ENCODE measurements around the gene ALPI. TPM values are rescaled to one million over a fixed set of nuclear protein-coding genes. Genes with fewer than 3 reads are reported as not detected.

The ALPI gene
- total and polyA plus RNA-seq, 10 of the 15 experiments (the other 5 are each of a cell fraction or from before 2014, with no cell fraction given), result not detected

DNA sequence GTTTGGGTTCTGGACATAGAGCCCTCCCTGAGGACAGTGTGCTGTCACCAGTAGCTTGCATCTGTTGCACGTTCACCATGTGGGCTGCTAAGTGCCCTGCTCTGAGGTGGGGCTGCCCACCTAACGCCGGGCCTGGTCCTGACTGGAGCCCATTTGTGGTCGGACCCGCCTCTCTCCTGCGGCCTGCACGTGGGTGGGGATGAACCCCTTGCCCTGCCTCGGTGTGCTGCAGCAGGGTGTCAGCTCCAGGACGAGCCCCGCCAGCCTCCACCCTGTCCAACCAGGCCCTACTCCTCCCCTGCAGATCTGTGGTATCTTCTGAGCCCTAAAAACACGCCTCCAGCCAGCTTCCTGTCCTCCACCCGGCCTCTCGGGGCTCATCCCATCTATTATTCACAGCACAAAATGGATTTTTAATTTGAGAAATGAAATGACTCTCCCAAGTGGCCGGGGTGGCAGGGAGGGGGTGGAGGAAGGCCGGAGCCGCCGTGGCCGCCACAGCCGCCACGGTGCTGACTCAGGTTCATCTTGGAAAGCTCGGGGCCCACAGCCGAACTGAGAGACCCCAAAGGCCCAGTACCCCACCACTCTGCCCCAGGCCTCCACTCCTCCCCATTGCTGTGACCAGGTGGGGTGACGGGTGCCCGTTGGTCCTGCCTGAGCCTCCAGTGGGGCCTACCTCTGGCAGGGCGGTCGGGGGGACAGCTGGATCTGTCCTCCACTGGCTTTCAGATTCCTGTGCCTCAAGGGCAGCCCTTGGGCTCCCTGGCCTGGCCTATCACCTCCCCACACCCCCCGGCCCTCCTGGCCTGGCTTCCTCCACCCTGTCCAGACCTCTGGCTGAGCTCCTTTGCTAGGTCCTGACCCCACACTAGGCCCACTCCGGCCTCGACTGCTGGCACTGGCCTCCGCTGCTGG lies 34.5 kb downstream of the ALPI start:
- FAIRE-seq, result no peak
- in situ Hi-C loops (cut with MboI) (no loop called here), intact Hi-C loops (cut with micrococcal nuclease; ENCODE audit: unreplicated experiment) (no loop called here)
- Histone ChIP-seq H3K79me2 (ENCODE audit: control insufficient read depth, insufficient read depth, low read length) (no peaks in the 10 kb centered on the region), H3K4me3 (no peak overlapping the region), H3K4me2 (ENCODE audit: control insufficient read depth, insufficient read depth) (no peak overlapping the region), H3K36me3 (ENCODE audit: control insufficient read depth in 2 of 2, insufficient read depth in 2 of 2, low read length in 1 of 2) (no peaks in the 10 kb centered on the region), H3K4me1 (ENCODE audit: control insufficient read depth, insufficient read depth, low read length) (no peaks in the 10 kb centered on the region), H3K27ac (ENCODE audit: control insufficient read depth, insufficient read depth) (no peak overlapping the region), H3K9ac (ENCODE audit: control insufficient read depth, insufficient read depth, low read length) (no peak overlapping the region), H3K27me3 (replicated peaks in 1 of 2; ENCODE audit: control insufficient read depth in 2 of 2, insufficient read depth in 2 of 2, low read length in 1 of 2) (peaks cover 0 to 14% of the 10 kb centered on the region in 2 experiments; a peak in 3 of 4 replicates), H2AFZ (ENCODE audit: control insufficient read depth, low read depth, low read length) (no peak overlapping the region), H3K9me3 (replicated peaks; ENCODE audit: control insufficient read depth, insufficient read depth, low read length) (no peaks in the 10 kb centered on the region), H4K20me1 (ENCODE audit: control insufficient read depth, insufficient read depth) (no peaks in the 10 kb centered on the region)
- ChIA-PET CTCF (no interaction called here), SMC1A (ENCODE audit: uncharacterized antibody, unreplicated experiment) (no interaction called here), RAD21 (ENCODE audit: unreplicated experiment) (no interaction called here), POLR2A (no interaction called here)
- TF ChIP-seq EED (IDR thresholded peaks at IDR 0.05; ENCODE audit: low read depth) (no peak), RAD21 (IDR thresholded peaks at IDR 0.05; ENCODE audit: insufficient read depth, low read depth, low read length) (no peak), ZNF622 (IDR thresholded peaks at IDR 0.05) (no peak)
- BruUV-seq (replicated peaks), result no TSS peak
- no peak for ATAC-seq
- no peak for DNase-seq (ENCODE audit: low read depth, low spot score)
- 19% methylated on average over 30 of the region's 30 CpGs for WGBS (ENCODE audit: insufficient coverage, insufficient replicate concordance, low lambda C conversion rate, missing lambda C conversion rate)

DNA sequence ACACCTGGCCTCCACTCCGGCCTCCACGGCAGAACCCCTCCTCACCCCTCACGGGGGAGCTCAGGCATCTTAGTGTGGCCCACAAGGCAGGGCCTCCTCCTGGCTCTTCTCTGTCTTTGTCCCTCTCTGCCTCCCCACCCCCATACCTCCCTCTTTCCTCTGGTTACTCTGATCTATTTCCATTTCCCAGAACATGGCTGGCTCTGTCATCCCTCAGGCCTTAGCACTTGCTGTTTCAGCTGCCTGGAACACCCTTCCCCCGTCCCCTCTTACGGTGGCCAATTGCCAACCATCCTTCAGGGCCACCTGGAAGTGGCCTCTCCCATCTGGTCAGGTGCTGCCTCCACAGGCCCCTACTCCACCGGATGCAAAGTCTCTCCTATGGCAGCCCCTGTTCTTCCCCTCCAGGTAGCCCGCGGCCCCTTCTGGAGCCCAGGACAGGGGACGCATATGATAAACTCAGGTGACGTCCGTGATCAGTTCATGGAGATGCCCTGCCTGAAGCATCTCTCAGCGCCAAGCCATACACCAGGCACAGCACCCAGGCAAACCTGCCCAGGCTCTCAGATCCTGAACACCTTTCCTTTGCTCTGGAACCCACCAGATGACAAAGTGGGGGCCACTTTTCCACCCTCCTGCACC lies 35.3 kb downstream of the ALPI start:
- peaks cover 0 to 14% of the 10 kb centered on the region in 2 experiments; a peak in 3 of 4 replicates for H3K27me3 ChIP-seq (replicated peaks in 1 of 2; ENCODE audit: control insufficient read depth in 2 of 2, insufficient read depth in 2 of 2, low read length in 1 of 2)
- intact Hi-C loops (cut with micrococcal nuclease; ENCODE audit: unreplicated experiment), result no loop called here
- WGBS (ENCODE audit: insufficient coverage, insufficient replicate concordance, low lambda C conversion rate, missing lambda C conversion rate), result 43% methylated on average over 12 of the region's 12 CpGs
- RAD21 ChIA-PET (ENCODE audit: unreplicated experiment), result no interaction called here
- SMC1A ChIA-PET (ENCODE audit: uncharacterized antibody, unreplicated experiment), result no interaction called here
- no peaks in the 10 kb centered on the region for H3K4me1 ChIP-seq (ENCODE audit: control insufficient read depth, insufficient read depth, low read length)
- DNase-seq (ENCODE audit: low read depth, low spot score) (no peak), ATAC-seq (no peak), FAIRE-seq (no peak)
- H3K9me3 ChIP-seq (replicated peaks; ENCODE audit: control insufficient read depth, insufficient read depth, low read length), result no peaks in the 10 kb centered on the region
- no peak overlapping the region for H3K4me2 ChIP-seq (ENCODE audit: control insufficient read depth, insufficient read depth)
- no TSS peak for BruUV-seq (replicated peaks)
- H3K9ac ChIP-seq (ENCODE audit: control insufficient read depth, insufficient read depth, low read length), result no peak overlapping the region
- no peak overlapping the region for H2AFZ ChIP-seq (ENCODE audit: control insufficient read depth, low read depth, low read length)
- in situ Hi-C loops (cut with MboI), result no loop called here
- POLR2A ChIA-PET, result no interaction called here
- H3K4me3 ChIP-seq, result no peak overlapping the region
- no peaks in the 10 kb centered on the region for H4K20me1 ChIP-seq (ENCODE audit: control insufficient read depth, insufficient read depth)
- CTCF ChIA-PET, result no interaction called here
- no peak overlapping the region for H3K27ac ChIP-seq (ENCODE audit: control insufficient read depth, insufficient read depth)
- no peaks in the 10 kb centered on the region for H3K79me2 ChIP-seq (ENCODE audit: control insufficient read depth, insufficient read depth, low read length)
- H3K36me3 ChIP-seq (ENCODE audit: control insufficient read depth in 2 of 2, insufficient read depth in 2 of 2, low read length in 1 of 2), result no peaks in the 10 kb centered on the region
- no peak for TF ChIP-seq ATF3 (IDR thresholded peaks at IDR 0.05; ENCODE audit: borderline replicate concordance, extremely low read depth, low read depth, low read length)
- no peak for TF ChIP-seq TCF3 (IDR thresholded peaks at IDR 0.05; ENCODE audit: borderline replicate concordance, insufficient read depth, low read depth, low read length)
- no peak for TF ChIP-seq RFX5 (IDR thresholded peaks at IDR 0.05; ENCODE audit: low read depth, low read length)
- TF ChIP-seq PAX5 (IDR thresholded peaks at IDR 0.05; ENCODE audit: borderline replicate concordance, low read depth, low read length), result no peak
- no peak for TF ChIP-seq POLR2AphosphoS5 (IDR thresholded peaks at IDR 0.05; ENCODE audit: low read length)
- no peak for TF ChIP-seq MEF2A (IDR thresholded peaks at IDR 0.05; ENCODE audit: insufficient read depth, low read depth, low read length)
- TF ChIP-seq, protein P1, sequence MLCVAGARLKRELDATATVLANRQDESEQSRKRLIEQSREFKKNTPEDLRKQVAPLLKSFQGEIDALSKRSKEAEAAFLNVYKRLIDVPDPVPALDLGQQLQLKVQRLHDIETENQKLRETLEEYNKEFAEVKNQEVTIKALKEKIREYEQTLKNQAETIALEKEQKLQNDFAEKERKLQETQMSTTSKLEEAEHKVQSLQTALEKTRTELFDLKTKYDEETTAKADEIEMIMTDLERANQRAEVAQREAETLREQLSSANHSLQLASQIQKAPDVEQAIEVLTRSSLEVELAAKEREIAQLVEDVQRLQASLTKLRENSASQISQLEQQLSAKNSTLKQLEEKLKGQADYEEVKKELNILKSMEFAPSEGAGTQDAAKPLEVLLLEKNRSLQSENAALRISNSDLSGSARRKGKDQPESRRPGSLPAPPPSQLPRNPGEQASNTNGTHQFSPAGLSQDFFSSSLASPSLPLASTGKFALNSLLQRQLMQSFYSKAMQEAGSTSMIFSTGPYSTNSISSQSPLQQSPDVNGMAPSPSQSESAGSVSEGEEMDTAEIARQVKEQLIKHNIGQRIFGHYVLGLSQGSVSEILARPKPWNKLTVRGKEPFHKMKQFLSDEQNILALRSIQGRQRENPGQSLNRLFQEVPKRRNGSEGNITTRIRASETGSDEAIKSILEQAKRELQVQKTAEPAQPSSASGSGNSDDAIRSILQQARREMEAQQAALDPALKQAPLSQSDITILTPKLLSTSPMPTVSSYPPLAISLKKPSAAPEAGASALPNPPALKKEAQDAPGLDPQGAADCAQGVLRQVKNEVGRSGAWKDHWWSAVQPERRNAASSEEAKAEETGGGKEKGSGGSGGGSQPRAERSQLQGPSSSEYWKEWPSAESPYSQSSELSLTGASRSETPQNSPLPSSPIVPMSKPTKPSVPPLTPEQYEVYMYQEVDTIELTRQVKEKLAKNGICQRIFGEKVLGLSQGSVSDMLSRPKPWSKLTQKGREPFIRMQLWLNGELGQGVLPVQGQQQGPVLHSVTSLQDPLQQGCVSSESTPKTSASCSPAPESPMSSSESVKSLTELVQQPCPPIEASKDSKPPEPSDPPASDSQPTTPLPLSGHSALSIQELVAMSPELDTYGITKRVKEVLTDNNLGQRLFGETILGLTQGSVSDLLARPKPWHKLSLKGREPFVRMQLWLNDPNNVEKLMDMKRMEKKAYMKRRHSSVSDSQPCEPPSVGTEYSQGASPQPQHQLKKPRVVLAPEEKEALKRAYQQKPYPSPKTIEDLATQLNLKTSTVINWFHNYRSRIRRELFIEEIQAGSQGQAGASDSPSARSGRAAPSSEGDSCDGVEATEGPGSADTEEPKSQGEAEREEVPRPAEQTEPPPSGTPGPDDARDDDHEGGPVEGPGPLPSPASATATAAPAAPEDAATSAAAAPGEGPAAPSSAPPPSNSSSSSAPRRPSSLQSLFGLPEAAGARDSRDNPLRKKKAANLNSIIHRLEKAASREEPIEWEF (IDR thresholded peaks at IDR 0.05; ENCODE audit: insufficient replicate concordance, low read depth, low read length), result no peak
- TF ChIP-seq PAX8 (IDR thresholded peaks at IDR 0.05), result no peak
